GM18909 (cell line): ENCODE results near the gene ARMC12.

Experiments
- ATAC-seq: cut with Tn5 transposase; IDR thresholded peaks from one replicate; pipeline ENCODE4 v1.9.1; 2021; ENCODE audit warnings: mild to moderate bottlenecking; ENCODE audit not compliant: unreplicated experiment, poor library complexity

ARMC12 gene

DNA sequence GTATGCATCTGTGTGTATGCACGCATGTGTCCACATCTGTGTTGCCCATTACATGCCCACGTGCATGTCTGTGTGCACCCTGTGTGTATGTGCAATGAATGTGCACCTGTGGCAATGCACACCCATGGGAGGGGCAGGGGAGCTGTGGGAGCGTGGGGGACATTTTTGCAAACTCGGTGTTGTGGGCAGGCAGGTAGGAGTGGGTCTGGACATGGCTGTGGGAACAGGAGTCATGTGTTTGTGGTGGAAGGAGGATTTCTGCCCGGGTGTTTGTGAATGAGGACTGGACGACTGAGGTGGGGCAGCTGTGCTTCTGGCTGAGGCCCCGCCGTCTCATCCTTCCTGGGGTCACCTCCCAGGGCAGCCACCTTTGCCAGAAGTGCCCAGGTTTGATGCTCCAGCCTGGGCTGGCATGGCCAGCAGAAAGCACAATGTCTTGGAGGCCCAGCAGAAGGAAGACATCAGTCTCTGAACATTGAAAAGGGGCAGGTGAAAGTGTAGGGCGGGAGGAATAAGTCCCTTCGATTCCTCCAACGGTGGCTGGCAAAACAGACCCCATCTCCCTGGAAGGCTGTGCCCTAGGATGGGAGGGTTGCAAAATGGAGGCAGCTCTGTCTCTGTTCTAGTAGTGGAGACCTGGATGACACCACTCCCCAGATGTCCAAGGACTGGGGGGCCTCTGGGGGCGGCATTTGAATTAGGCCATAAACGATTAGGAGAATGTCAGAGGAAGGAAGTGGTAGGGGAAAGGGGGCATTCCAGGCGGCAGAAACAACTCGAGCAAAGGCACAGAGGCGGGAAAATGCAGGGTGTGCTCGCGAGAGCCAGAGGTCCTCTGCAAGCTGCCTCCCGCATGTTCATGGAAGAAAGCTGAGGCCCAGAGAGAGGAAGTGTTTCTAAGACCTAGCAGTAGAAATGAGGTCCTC lies 19.1 kb upstream of the ARMC12 start:
- ATAC-seq, result no peak

DNA sequence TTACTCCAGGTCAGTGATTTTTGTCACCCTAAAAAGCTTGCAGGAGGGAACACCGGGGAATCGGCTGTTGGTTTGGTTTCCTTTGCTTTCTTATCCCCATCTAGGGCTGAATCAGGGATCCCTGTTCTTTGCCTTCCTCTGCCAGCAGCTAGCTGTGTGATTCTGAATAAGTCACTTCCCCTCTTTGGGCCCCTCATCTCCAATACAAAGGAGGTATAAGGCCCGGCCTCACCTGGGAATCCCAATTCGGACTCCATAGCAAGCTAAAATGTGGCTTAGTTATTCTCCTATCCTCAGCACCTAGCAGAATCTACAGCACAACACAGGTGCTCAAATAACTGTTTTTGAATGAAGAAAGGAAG lies 18.5 kb upstream of the ARMC12 start:
- ATAC-seq, result no peak

DNA sequence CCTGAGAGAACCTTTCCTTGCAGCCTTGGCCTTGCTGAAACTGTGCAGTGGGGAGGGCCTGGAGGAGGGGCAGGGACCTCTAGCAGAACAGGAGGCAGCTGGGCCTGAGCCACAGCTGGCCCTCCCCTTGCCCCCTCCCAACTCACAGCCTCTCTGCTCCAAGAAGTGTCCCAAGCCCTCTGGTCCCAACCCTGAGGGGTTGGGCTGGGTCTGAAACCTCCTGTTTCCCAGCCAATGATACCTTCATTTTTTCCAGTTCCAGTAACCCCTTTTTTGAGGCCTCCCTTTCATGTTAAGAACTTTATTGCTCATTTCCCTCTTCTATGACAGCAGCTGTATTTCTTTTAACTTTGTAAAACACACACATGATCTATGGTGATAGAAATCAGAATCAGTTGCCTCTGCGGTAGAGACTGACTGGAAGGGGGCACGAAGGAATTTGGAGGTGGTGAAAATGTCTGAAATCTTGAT lies 17.9 kb upstream of the ARMC12 start:
- ATAC-seq, result no peak

DNA sequence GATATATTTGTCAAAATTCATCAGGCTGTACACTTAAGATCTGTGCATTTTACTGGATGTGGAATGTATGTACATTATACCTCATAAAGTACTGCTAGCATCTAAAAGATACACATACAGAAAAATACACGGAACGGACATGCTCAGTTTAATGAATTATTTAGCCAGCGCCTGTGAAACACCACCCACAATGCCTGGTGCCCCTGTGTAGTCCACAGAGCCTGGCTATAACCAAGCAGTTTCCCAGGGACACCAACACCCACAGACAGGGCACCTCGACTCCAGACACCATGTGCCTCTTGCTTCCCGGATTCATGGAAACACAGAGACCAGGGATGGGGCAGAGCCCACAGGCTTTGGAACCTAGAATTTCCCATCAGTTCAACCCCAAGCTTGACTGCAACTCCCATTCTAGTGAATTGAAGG lies 17.4 kb upstream of the ARMC12 start:
- peak; percentile 36 for ATAC-seq

DNA sequence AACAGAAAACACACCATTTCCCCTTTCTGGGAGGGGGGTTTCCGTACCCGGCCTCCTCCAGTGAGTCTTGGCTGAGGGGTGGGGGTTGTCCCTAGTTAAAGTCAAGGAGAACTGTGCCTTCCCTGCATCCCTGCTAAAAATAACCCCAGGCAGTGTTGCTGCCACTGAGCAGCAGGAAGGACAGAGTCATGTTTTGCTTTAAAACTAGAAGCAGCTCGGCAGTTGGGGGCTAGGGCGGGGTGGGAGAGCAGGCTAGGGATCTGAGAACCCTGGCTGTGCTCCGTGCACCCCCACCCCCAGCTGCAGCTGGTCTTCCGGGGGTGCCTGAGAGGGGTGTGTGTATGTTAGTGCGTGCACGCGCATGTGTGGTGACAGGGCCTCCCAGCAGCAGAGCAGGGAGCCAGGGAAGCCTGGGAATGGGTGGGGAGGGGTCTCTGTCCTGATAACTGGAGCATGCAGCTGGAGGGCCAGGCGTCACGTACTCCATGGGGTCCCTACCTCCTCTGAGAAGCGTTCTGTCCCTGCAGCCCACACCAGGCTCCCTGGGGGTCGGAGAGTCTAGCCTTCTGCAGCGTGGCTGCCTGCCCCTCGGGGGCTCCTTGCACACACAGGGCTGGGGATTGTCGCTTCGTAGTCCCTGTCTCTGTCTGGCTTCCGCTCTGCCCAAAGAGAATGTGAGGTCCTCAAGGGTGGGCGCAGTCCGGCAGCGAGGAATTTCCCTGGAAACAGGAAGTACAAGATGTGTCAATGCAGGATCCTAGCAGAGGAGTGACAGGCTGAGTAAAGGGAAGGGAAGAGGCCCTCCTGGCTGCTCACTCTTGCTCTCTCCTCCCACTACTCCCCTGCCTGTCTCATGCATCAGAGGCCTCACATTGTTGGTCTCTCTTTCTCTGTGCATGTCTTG lies 16.8 kb upstream of the ARMC12 start:
- peak; percentile 67 for ATAC-seq

DNA sequence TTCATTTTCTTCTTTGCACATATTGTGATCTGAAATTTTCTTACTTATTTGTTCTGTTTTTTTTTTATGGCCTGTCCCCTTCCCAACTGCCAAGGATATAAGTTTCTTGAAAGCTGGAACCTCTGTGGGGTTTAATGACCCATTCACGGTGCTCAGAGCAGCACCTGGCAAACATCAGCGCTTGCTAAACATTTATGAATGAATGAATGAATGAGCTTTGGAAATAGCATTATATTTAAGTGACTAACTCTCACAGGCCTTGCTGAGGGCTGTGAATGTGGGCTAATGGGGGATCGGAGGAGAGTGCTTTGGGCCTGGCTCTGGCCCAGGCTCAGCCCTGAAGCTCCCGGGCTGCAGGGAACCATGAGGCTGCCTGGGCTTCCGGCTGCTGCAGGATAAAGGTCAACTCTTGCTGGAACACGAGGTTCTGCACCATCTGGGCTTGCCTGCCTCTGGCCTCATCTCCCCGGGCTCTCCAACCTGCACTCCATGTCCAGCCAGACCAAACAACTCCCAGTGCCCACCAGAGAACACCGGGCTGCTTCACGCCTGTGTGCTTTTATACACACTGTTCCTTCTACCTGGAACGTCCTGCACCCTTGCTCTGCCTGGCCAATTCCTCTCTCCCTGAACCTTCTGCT lies 14.6 kb upstream of the ARMC12 start:
- no peak for ATAC-seq

DNA sequence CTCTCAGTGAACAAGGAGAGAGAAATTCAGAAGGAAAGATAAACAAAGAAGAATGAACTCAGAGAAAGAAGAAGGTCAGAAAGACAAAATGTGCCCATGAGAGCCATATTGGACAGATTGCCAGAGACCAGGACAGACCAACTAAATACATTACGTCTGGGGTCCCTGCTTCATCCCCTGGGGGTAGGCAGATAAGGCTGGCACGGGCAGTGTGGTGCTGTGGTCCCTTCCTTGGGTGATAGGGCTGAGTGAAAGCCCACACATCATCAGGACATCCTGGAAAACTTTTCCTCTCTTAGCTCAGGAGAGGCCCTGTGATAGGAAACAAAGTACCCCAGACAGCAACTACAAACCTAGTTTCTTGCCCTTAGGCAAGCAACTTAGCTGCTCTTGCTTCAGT lies 13.2 kb upstream of the ARMC12 start:
- no peak for ATAC-seq

DNA sequence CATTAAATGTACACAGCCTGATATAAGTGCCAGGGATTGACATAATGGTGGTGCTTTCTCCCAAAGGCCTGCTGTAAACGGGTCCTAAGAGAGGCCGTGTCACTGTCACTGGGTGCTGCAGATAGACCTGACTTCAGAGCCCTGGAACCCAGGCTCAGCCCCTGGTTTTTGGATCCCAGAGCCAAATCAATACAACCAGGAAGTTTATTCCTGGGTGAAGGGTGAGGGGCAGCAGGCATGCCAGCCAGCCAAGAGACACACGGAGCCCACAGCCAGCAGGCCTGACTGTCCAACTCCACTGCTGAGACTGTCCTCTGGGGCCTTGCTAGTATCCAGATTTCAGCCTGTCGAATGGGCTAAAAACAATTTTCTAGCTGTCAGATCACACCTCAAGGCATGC lies 12.8 kb upstream of the ARMC12 start:
- ATAC-seq, result no peak

DNA sequence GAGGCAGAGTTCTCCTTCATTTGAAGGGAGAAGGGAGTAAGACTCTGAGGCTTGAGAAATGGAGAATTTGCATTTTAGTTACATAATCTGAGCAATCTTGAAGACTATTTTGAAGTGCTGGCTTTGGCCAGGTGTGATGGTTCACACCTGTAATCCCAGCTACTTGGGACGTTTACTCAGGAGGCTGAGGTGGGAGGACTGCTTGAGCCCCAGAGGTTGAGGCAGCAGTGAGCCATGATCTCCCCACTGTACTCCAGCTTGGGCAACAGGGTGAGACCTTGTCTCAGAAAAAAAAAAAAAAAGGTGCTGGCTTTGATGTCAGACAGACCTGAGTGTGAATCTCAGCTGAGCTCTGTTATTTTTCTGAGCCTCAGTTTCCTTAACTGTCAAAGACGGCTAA lies 12.4 kb upstream of the ARMC12 start:
- no peak for ATAC-seq

DNA sequence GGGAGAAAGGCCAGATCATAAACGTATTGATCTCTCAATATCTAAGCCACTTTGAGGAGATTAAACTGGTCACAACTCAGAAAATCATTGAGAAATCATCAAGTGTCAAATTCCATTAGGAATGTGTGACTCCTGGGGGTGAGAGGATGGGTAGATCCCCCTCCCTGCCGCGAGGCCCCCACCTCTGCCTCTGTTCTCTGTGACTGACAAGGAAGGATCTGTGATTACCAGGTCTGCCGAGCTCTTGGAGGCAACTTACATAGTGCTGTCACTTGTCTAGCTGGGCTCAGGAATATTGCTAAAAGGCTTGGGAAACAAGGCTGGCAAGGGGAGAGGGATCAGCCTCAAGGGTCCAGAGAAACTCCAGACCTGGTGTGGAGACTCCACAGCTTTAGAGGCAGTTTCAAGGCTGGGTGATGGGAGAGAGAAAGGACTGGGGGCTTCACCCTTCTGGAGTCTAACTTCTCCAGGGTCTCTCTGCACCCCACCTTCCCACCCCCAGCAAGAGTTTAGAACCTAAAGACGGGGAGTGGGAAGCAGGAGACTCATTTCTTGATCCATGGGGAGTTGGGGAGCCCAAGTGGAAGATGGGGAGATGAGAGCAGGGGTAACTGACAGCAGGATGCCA lies 11.6 kb upstream of the ARMC12 start:
- ATAC-seq, result no peak

DNA sequence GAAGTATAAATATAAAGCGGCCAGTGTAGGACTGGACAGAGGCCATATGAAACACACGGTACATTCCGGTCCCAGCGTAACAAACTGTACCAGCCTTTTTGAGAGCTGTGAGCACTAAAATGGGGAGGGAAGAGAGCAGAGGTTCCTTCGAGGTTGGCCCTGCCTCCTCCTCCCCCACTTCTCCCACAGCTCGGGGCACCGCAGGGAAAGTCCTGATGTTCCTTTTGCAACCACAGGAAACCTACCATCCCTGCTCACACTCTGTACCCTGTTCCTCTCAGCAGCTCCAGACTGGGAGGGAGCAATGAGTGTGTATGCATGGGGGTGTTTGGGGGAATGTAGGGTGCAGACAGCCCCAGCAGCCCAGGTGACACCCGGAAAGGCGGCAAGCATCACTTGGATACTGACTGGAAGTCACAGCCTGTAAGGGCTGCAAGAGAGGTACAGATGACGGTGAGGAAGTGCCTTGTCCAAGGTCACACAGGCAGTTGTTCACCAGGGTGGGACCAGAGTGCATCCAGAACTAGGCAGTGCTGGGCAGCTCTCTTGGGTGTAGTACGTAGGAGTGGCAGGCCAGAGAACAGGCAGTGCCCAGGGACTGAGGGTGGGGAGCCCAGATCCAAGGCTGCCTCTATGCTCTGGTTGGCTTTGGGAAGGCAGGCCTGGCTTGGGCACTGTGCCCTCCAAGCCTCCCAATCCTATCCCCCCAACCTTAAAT lies 11.0 kb upstream of the ARMC12 start:
- no peak for ATAC-seq

DNA sequence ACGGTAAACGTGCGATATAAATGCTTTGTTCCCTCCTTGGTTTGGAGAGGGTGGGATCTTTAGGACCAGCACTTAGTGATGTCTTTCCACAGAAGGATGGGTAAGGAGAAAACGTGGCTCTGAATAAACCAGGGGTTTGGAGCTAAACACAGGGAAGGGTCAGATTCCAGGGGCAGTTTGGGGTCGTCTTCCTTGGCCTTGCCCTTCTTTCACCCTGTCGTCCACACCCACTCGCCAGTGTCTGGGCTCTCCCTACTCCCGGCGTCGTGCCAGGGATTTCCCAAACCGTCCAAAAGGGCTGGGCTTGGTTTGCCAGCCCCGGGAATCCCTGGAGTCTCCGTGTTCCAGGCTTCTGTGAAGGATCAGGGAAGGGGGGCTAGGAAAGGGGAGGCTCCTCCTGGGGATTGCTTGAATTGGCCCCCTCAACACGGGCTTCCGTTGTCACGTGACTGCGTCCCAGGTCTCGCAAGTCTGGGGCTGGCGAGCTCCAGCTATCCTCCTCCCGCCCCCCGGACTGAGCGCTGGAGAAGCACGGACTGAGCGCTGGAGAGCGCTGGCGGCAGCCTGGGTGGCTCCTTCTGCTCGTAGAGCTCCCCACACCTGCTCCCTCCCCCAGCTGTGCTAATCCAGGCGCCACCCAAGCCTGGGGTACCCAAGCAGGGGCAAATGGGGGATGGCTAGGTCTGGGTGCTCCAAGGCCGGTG lies 9.4 kb upstream of the ARMC12 start:
- ATAC-seq, result peak; percentile 14

DNA sequence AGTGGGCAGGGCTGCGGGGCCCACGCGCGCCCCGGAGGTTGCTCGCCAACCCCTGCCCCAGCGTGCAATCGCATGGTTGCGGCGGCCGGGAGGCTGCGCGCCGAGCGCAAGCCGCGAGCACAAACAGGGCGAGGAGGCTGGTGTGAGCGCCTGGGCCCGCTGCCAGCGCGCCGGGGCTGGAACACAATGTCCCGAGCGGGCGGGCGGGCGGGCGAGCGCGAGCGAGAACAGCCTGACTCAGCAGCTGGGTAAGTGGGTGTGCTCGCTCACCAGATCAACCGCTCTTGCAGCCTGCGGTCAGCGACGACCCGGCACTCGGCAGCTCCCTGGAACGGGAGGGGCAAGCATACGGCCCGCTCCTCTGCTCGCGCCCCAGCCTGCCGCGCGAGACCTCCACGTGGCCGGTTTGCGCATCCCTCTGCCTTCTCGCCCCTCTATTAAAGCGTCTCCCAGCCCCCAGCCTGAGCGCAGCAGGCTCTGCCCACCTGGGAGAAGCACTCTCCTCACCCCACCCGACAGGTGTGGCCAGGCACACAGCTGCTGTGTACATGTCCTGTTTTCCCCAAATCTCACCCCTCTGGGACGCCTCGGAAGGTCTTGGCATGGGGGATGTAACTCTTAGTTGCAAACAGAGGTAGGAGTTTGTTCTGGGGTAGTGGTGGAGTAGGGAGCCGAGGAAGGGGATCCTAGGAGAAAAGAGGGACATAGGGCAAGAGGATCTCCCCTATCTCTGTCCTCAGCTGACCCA lies 8.7 kb upstream of the ARMC12 start:
- peak; percentile 42 for ATAC-seq

DNA sequence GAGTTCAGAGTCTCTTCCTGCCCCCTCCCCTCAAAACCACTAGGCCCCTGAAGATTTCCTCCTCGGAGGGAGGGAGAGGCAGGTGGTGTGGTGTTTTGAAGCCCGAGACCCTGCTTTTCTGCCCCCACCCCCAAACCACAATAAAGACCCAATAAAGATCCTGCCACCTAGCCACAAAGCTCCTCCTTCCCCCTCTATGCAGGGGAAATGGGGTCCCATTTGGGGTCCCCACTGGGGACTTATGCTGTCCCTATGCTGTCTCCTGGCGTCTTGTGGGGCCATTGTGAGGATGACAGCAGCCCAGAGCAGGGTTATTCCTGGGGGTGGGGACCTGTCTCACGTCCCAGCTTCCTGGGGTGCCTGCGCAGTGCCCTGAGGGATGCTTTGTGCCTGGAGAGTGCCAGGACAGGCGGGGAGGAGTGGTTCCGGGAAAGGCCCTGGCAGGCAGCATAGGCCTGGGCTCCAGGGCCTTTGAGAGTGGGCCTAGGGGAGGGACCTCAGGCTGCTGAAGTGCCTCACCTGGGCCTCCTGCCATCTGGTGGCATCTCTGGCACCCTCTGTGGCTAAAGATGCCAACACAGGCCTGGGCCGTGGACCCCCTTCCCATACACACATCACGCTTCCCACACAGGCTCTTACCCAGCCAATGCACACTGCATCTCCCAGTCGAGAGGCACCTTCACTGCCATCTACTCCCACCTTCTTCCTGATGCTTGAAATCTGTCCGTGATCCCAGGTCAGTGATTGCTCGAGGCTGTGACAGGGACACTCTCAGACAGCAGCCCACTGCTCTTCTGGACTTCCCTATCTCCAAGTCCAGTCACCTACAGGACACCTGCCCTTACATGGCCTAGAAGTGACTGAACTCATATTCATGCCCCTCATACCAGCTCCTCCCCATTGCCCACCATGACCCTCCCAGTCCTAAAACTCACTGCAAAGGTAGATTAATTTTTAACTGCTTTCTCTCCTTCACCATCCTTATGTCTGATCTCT lies 7.9 kb upstream of the ARMC12 start:
- ATAC-seq, result no peak

DNA sequence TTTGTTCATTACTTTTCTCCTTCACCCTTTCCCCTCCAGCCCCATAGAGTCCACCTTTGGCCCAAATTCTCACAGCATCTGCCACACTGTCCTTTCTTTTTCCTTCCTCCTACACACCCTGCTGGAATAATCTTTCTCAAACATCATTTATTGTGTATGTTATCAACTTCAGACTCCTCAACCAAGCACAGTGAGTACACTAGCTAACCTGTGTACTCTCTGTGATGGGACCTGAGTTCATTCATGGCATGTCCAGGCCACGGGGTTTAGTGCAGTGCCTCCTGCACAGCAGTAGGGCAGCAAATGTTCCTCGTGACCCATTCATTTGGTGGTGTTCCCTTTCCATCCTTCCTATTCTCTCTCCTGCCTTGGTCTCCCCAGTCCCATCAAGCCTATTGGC lies 7.1 kb upstream of the ARMC12 start:
- no peak for ATAC-seq

DNA sequence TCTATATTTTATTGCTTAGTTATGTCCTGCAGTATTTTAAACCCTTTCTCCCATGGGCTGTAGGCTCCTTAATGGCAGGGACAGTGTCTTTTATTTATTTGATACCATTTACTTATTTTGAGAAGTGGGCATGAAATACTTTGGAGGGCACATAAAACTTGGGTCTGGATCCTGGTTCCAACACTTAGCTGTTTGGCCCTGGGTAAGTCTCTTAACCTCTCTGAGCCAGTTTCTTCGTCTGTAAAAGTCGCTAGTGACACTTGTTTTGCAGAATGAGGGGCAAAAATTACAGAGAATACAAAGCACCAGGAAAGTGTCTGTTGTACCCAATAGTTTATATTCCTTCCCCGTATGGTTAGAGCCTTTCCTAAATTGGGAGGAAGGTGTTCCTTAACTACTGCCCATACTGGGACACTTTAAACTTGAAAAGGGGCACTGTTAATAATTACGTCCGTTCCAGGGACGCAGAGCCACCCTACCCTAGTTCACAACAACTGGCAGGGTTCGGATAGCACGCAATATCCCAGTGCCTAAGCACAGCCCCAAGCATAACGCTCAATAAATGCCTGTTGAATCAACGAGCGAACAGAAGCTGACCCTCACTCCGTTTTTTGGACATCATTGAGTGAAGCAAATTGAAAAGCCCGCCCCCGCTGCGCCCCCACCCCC lies 6.0 kb upstream of the ARMC12 start:
- no peak for ATAC-seq

DNA sequence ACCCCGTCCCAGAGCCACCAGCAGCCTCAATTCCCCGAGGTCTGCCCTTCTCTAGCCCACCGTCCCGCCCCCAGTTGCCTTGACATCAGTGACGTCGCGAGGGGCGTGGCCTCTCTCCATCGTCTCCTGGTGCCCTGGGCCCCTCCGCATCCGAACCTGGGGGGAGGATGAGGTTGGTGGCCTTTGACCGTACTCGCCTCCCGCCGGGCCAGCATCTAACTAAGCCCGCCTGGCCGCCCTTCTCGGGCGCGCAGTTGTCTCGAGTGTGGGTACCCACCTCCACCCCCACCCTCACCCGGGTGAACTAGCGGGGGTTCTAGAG lies 5.5 kb upstream of the ARMC12 start:
- peak; percentile 47 for ATAC-seq
